ENCODE results near the gene AK3.

GRCh38 chr9:4740638-4741364 is at the start of gene AK3:
- TF ChIP-seq SP1 (IDR thresholded peaks at IDR 0.05; ENCODE audit: low read depth, low read length): no peak
- TF ChIP-seq CHD2 (IDR thresholded peaks at IDR 0.05; ENCODE audit: borderline replicate concordance, low read depth, low read length): no peak
